HCT116 (cell line): ENCODE measurements around the gene RUNX1. TPM values are rescaled to one million over a fixed set of nuclear protein-coding genes. Genes with fewer than 3 reads are reported as not detected.

Experiments
- ATAC-seq: fragments of 200-7000 bp; cut with Tn5 transposase; 2 replicates; pipeline ENCODE4 v1.9.1; 2020; ENCODE audit warnings: mild to moderate bottlenecking, moderate library complexity
- BruUV-seq: library from RNA; stranded (reverse); fragments of 400-500 nt; replicated peaks from 2 replicates; lab custom pipeline; 2021; lab: Mats Ljungman, UMichigan
- CTCF ChIA-PET: fragments of 300-600 bp; sonication (Branson Sonifier 250); formaldehyde crosslinking; loops from one replicate; lab custom pipeline; 2021; ENCODE audit warnings: antibody characterized with exemption; lab: Charles Lee
- POLR2A ChIA-PET: fragments of 300-600, 350-600 bp; sonication (Branson Sonifier 250); formaldehyde crosslinking; loops from one replicate; lab custom pipeline; 2021; ENCODE audit warnings: antibody characterized with exemption; lab: Charles Lee
- RAD21 ChIA-PET, 2 experiments: fragments of 300-600 bp; sonication (Branson Sonifier 250); formaldehyde crosslinking; loops; one replicate each; lab custom pipeline; 2023; ENCODE audit warnings: low total read pairs in 2 of 2; ENCODE audit not compliant: uncharacterized antibody in 2 of 2, unreplicated experiment in 2 of 2, low non-redundant PET in 1 of 2; lab: Charles Lee
- DNase-seq: peaks from one replicate; pipeline ENCODE4 v3.0.0-alpha.2; 2010; ENCODE audit warnings: low read depth, low spot score
- H2AFZ ChIP-seq: fragments of 200-600 bp; shearing (Covaris generic), sonication (generic); 2 replicates; pipeline ENCODE4 v1.6.1; 2017; ENCODE audit warnings: low read depth, mixed run types, mixed read lengths, antibody characterized with exemption, low read length; ENCODE audit not compliant: poor library complexity, severe bottlenecking
- H3K27ac ChIP-seq: 2 replicates; pipeline ENCODE4 v1.5.1; 2012; ENCODE audit warnings: low read depth, low read length
- H3K27me3 ChIP-seq: fragments of 200-600 bp; sonication (generic); 2 replicates; pipeline ENCODE4 v1.6.1; 2016; ENCODE audit warnings: mixed run types, low read length, mixed read lengths; ENCODE audit not compliant: insufficient read depth
- H3K36me3 ChIP-seq, 2 experiments: fragments of 200-500 bp in 1 of 2; fragments of 200-600 bp in 1 of 2; sonication (Bioruptor generic) in 1 of 2; sonication (generic) in 1 of 2; 2 replicates each; pipeline versions ENCODE4 v1.5.1 to v1.6.1; 2014 to 2016; ENCODE audit warnings: low read length in 2 of 2, inconsistent platforms in 1 of 2, mixed read lengths in 1 of 2, mixed run types in 1 of 2; ENCODE audit not compliant: insufficient read depth in 2 of 2, control insufficient read depth in 1 of 2
- H3K4me1 ChIP-seq, 2 experiments: fragments of 200-600 bp in 1 of 2; sonication (generic) in 1 of 2; 2 replicates each; pipeline versions ENCODE4 v1.5.1 to v1.6.1; 2012 to 2017; ENCODE audit warnings: low read length in 2 of 2, inconsistent platforms in 1 of 2, mild to moderate bottlenecking in 1 of 2, mixed read lengths in 1 of 2, mixed run types in 1 of 2, moderate library complexity in 1 of 2; ENCODE audit not compliant: insufficient read depth in 2 of 2, control insufficient read depth in 1 of 2
- H3K4me2 ChIP-seq: fragments of 200-600 bp; sonication (generic); 2 replicates; pipeline ENCODE4 v1.6.1; 2017; ENCODE audit warnings: mixed run types, low read length, mixed read lengths
- H3K4me3 ChIP-seq, 2 experiments: fragments of 200-600 bp in 1 of 2; sonication (generic) in 1 of 2; replicated peaks in 1 of 2; 2 replicates each; pipeline ENCODE4 v1.5.1; 2011 to 2016; ENCODE audit warnings: low read length in 2 of 2, control low read depth in 1 of 2, low read depth in 1 of 2, mild to moderate bottlenecking in 1 of 2, mixed read lengths in 1 of 2, mixed run types in 1 of 2
- H3K79me2 ChIP-seq: fragments of 200-600 bp; sonication (generic); 2 replicates; pipeline ENCODE4 v1.6.1; 2017; ENCODE audit warnings: mild to moderate bottlenecking, mixed run types, low read length, moderate library complexity, mixed read lengths; ENCODE audit not compliant: insufficient read depth
- H3K9ac ChIP-seq: fragments of 200-600 bp; sonication (generic); 2 replicates; pipeline ENCODE4 v1.6.1; 2016; ENCODE audit warnings: low read length, mixed read lengths
- H3K9me2 ChIP-seq: fragments of 200-600 bp; sonication (generic), shearing (Covaris generic); 2 replicates; pipeline ENCODE4 v1.6.1; 2017; ENCODE audit warnings: mixed run types, mild to moderate bottlenecking, moderate library complexity; ENCODE audit not compliant: insufficient read depth
- H3K9me3 ChIP-seq, 2 experiments: fragments of 200-500 bp in 1 of 2; fragments of 200-600 bp in 1 of 2; sonication (Bioruptor generic) in 1 of 2; sonication (generic) in 1 of 2; 2 replicates each; pipeline ENCODE4 v1.6.1; 2014 to 2017; ENCODE audit warnings: low read length in 2 of 2, mixed read lengths in 2 of 2, inconsistent platforms in 1 of 2, low read depth in 1 of 2, mild to moderate bottlenecking in 1 of 2, mixed run types in 1 of 2, moderate library complexity in 1 of 2; ENCODE audit not compliant: control insufficient read depth in 1 of 2, insufficient read depth in 1 of 2
- H4K20me1 ChIP-seq: fragments of 200-600 bp; sonication (generic), shearing (Covaris generic); 2 replicates; pipeline ENCODE4 v1.6.1; 2017; ENCODE audit warnings: mixed run types, mild to moderate bottlenecking, moderate library complexity; ENCODE audit not compliant: insufficient read depth
- CBX3 ChIP-seq: IDR thresholded peaks from 2 replicates; pipeline ENCODE4 v1.6.1; 2012; ENCODE audit warnings: low read depth
- CEBPB ChIP-seq: IDR thresholded peaks from 2 replicates; pipeline ENCODE4 v1.6.1; 2012; ENCODE audit warnings: low read depth
- CTCF ChIP-seq, 3 experiments: fragments of 200-600 bp in 1 of 3; sonication (generic) in 1 of 3; IDR thresholded peaks in 2 of 3; conservative IDR thresholded peaks in 1 of 3; 2 replicates each; pipeline ENCODE4 v1.5.1; 2012 to 2017; ENCODE audit warnings: low read depth in 2 of 3, low read length in 2 of 3, antibody characterized with exemption in 1 of 3, borderline replicate concordance in 1 of 3, control low read depth in 1 of 3, mild to moderate bottlenecking in 1 of 3, mixed read lengths in 1 of 3, mixed run types in 1 of 3, moderate library complexity in 1 of 3; ENCODE audit not compliant: insufficient read depth in 1 of 3
- EGR1 ChIP-seq: IDR thresholded peaks from 2 replicates; pipeline ENCODE4 v1.6.1; 2012; ENCODE audit warnings: low read depth
- ELF1 ChIP-seq: IDR thresholded peaks from 2 replicates; pipeline ENCODE4 v1.6.1; 2012; ENCODE audit warnings: low read depth, borderline replicate concordance
- EZH2 ChIP-seq: fragments of 200-600 bp; sonication (generic); IDR thresholded peaks from 2 replicates; pipeline ENCODE4 v1.6.1; 2017; ENCODE audit warnings: antibody characterized with exemption, mixed run types
- EZH2phosphoT487 ChIP-seq: fragments of 200-600 bp; IDR thresholded peaks from 2 replicates; pipeline ENCODE4 v1.6.1; 2018; ENCODE audit warnings: antibody characterized with exemption, borderline replicate concordance
- FOSL1 ChIP-seq: IDR thresholded peaks from 2 replicates; pipeline ENCODE4 v1.6.1; 2012; ENCODE audit warnings: low read depth
- MAX ChIP-seq: IDR thresholded peaks from 2 replicates; pipeline ENCODE4 v1.6.1; 2012
- RAD21 ChIP-seq: IDR thresholded peaks from 2 replicates; pipeline ENCODE4 v1.6.1; 2012; ENCODE audit warnings: low read depth, mild to moderate bottlenecking
- SIN3A ChIP-seq: IDR thresholded peaks from 2 replicates; pipeline ENCODE4 v1.6.1; 2012; ENCODE audit warnings: low read depth
- SRF ChIP-seq: IDR thresholded peaks from 2 replicates; pipeline ENCODE4 v1.6.1; 2012; ENCODE audit warnings: low read depth
- YY1 ChIP-seq: IDR thresholded peaks from 2 replicates; pipeline ENCODE4 v1.6.1; 2011; ENCODE audit warnings: low read length, low read depth, moderate library complexity, mild to moderate bottlenecking; ENCODE audit not compliant: insufficient replicate concordance; ENCODE audit errors: extremely low read depth
- ZFX ChIP-seq: fragments of 450-650 bp; IDR thresholded peaks from 2 replicates; pipeline ENCODE4 v1.6.1; 2017
- ZNF274 ChIP-seq: fragments of 200-500 bp; sonication (Bioruptor generic); IDR thresholded peaks from 2 replicates; pipeline ENCODE4 v1.6.1; 2014; ENCODE audit warnings: mild to moderate bottlenecking, low read depth, low read length, inconsistent platforms
- intact Hi-C: fragments of 100-400 bp; cut with micrococcal nuclease; formaldehyde crosslinking; loops from 2 replicates; pipeline ENCODE4 v1.10.0; 2022
- total RNA-seq: library from RNA; stranded (reverse); gene quantifications from one replicate; pipeline ENCODE4 v1.2.1, GENCODE V29; 2021; ENCODE audit not compliant: unreplicated experiment
- TF ChIP-seq, protein P1 (sequence below): IDR thresholded peaks from 2 replicates; pipeline ENCODE4 v1.6.1; 2011; ENCODE audit warnings: mild to moderate bottlenecking, low read length, moderate library complexity; ENCODE audit not compliant: insufficient replicate concordance; ENCODE audit errors: extremely low read depth
- TF ChIP-seq, protein P2 (sequence below): IDR thresholded peaks from 2 replicates; pipeline ENCODE4 v1.6.1; 2012; ENCODE audit warnings: low read depth

RUNX1 gene
- total RNA-seq, 1 experiment from 2014 or later = 33.5 TPM

DNA sequence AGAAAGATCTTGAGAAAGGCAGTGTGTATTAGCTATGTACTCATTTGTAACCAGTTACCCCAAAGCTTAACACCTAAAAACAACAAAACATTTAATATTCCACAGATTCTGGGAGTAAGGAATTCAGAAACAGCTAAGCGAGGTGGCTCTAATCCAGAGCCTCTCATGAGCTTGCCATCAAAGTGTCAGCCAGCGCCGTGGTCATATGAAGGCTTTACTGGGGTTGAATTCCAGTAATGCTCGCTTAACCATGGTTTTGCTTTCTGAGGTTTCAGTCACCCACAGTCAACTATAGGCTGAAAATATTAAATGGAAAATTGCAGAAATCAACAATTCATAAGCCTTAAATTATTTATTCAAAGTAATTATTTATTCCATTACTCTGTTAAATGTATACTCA, 278.5 kb downstream of the RUNX1 start:
- no TSS peak for BruUV-seq
- ChIA-PET RAD21 (no interaction called here), CTCF (interaction anchor here (1.1 kb wide), 1 partner anchor 9 kb away, joined by 3 read pairs; no protein-coding TSS in a partner anchor), POLR2A (interaction anchor here (2.2 to 2.4 kb wide), 2 partner anchors 26 to 37 kb away, joined by 6 to 21 read pairs; no protein-coding TSS in a partner anchor)
- TF ChIP-seq CBX3 = no peak
- no peak for TF ChIP-seq CEBPB
- TF ChIP-seq YY1 = no peak
- TF ChIP-seq EGR1 = no peak
- TF ChIP-seq ZFX = no peak
- no peak for TF ChIP-seq MAX
- TF ChIP-seq SRF = no peak
- no peak for TF ChIP-seq EZH2
- no peak for TF ChIP-seq FOSL1
- TF ChIP-seq ZNF274 = no peak
- TF ChIP-seq, protein P1, sequence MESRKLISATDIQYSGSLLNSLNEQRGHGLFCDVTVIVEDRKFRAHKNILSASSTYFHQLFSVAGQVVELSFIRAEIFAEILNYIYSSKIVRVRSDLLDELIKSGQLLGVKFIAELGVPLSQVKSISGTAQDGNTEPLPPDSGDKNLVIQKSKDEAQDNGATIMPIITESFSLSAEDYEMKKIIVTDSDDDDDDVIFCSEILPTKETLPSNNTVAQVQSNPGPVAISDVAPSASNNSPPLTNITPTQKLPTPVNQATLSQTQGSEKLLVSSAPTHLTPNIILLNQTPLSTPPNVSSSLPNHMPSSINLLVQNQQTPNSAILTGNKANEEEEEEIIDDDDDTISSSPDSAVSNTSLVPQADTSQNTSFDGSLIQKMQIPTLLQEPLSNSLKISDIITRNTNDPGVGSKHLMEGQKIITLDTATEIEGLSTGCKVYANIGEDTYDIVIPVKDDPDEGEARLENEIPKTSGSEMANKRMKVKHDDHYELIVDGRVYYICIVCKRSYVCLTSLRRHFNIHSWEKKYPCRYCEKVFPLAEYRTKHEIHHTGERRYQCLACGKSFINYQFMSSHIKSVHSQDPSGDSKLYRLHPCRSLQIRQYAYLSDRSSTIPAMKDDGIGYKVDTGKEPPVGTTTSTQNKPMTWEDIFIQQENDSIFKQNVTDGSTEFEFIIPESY = no peak
- TF ChIP-seq ELF1 = no peak
- TF ChIP-seq, protein P2, sequence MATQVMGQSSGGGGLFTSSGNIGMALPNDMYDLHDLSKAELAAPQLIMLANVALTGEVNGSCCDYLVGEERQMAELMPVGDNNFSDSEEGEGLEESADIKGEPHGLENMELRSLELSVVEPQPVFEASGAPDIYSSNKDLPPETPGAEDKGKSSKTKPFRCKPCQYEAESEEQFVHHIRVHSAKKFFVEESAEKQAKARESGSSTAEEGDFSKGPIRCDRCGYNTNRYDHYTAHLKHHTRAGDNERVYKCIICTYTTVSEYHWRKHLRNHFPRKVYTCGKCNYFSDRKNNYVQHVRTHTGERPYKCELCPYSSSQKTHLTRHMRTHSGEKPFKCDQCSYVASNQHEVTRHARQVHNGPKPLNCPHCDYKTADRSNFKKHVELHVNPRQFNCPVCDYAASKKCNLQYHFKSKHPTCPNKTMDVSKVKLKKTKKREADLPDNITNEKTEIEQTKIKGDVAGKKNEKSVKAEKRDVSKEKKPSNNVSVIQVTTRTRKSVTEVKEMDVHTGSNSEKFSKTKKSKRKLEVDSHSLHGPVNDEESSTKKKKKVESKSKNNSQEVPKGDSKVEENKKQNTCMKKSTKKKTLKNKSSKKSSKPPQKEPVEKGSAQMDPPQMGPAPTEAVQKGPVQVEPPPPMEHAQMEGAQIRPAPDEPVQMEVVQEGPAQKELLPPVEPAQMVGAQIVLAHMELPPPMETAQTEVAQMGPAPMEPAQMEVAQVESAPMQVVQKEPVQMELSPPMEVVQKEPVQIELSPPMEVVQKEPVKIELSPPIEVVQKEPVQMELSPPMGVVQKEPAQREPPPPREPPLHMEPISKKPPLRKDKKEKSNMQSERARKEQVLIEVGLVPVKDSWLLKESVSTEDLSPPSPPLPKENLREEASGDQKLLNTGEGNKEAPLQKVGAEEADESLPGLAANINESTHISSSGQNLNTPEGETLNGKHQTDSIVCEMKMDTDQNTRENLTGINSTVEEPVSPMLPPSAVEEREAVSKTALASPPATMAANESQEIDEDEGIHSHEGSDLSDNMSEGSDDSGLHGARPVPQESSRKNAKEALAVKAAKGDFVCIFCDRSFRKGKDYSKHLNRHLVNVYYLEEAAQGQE = no peak
- no peak for TF ChIP-seq SIN3A
- no peak for TF ChIP-seq RAD21
- TF ChIP-seq CTCF (IDR thresholded peaks at IDR 0.05 in 2 of 3, conservative IDR thresholded peaks at IDR 0.05 in 1 of 3; ENCODE audit: borderline replicate concordance in 1 of 3, insufficient read depth in 1 of 3, low read depth in 2 of 3, low read length in 2 of 3) = no peak
- TF ChIP-seq EZH2phosphoT487 = no peak
- peak overlapping the region; percentile 3; the same call in 1 of the 2 replicates for H3K4me2 ChIP-seq
- no peak overlapping the region for H3K4me3 ChIP-seq
- H3K79me2 ChIP-seq = no peaks in the 10 kb centered on the region
- ATAC-seq (no peak), DNase-seq (no peak)
- peaks cover 13 to 23% of the 10 kb centered on the region in 2 experiments for H3K4me1 ChIP-seq
- peak overlapping the region; percentile 36 for H2AFZ ChIP-seq
- no peaks in the 10 kb centered on the region for H3K9me3 ChIP-seq
- H3K27me3 ChIP-seq = no peaks in the 10 kb centered on the region
- H3K9ac ChIP-seq = no peak overlapping the region
- no peaks in the 10 kb centered on the region for H4K20me1 ChIP-seq
- no peak overlapping the region for H3K27ac ChIP-seq
- H3K36me3 ChIP-seq = no peaks in the 10 kb centered on the region
- no peaks in the 10 kb centered on the region for H3K9me2 ChIP-seq
- intact Hi-C loops = loop anchor here (2.0 kb wide), 2 partner anchors 36 to 66 kb away; no protein-coding TSS in a partner anchor
